WTC11 (cell line): ENCODE measurements around the gene SHMT1. TPM values are rescaled to one million over a fixed set of nuclear protein-coding genes. Genes with fewer than 3 reads are reported as not detected.

ENCODE experiments used
- ATAC-seq: fragments of 200-7000 bp; cut with Tn5 transposase; 2 replicates; pipeline ENCODE4 v1.10.0; 2021; ENCODE audit warnings: mild to moderate bottlenecking, moderate library complexity
- CTCF ChIA-PET: fragments of 300-600 bp; sonication (Branson Sonifier 250); formaldehyde crosslinking; loops from one replicate; lab custom pipeline; 2021; ENCODE audit warnings: antibody characterized with exemption; lab: Charles Lee
- POLR2A ChIA-PET: fragments of 350-600 bp; sonication (Branson Sonifier 250); formaldehyde crosslinking; loops from one replicate; lab custom pipeline; 2021; ENCODE audit warnings: antibody characterized with exemption; lab: Charles Lee
- DNase-seq: peaks from one replicate; pipeline ENCODE4 v3.0.0; 2021; ENCODE audit warnings: low spot score
- H3K27ac Mint-ChIP-seq: 2 replicates; pipeline ENCODE4 v1.8.0; 2021; ENCODE audit warnings: mixed read lengths
- H3K27me3 Mint-ChIP-seq: 2 replicates; pipeline ENCODE4 v1.8.0; 2021; ENCODE audit warnings: low read depth, mild to moderate bottlenecking, moderate library complexity, mixed read lengths
- H3K36me3 Mint-ChIP-seq: 2 replicates; pipeline ENCODE4 v1.8.0; 2021; ENCODE audit warnings: mixed read lengths
- H3K4me1 Mint-ChIP-seq: 2 replicates; pipeline ENCODE4 v1.8.0; 2022; ENCODE audit warnings: mixed read lengths
- H3K4me3 Mint-ChIP-seq: 2 replicates; pipeline ENCODE4 v1.8.0; 2021; ENCODE audit warnings: mild to moderate bottlenecking, moderate library complexity, mixed read lengths
- H3K9me3 Mint-ChIP-seq: 2 replicates; pipeline ENCODE4 v1.8.0; 2021; ENCODE audit warnings: mixed read lengths
- AFF4 ChIP-seq: sonication (generic); formaldehyde crosslinking; IDR thresholded peaks from 2 replicates; pipeline ENCODE4 v1.8.1; 2023; ENCODE audit warnings: mild to moderate bottlenecking, missing genetic modification reagents, borderline replicate concordance
- ATF2 ChIP-seq: sonication (generic); formaldehyde crosslinking; IDR thresholded peaks from 2 replicates; pipeline ENCODE4 v1.8.1; 2022; ENCODE audit warnings: low read depth, missing genetic modification reagents, borderline replicate concordance
- E2F5 ChIP-seq: sonication (generic); formaldehyde crosslinking; IDR thresholded peaks from 2 replicates; pipeline ENCODE4 v1.8.1; 2022; ENCODE audit warnings: mild to moderate bottlenecking, moderate library complexity, missing genetic modification reagents
- ETV6 ChIP-seq: sonication (generic); formaldehyde crosslinking; IDR thresholded peaks from 2 replicates; pipeline ENCODE4 v1.8.1; 2022; ENCODE audit warnings: mild to moderate bottlenecking, missing genetic modification reagents
- NR1H2 ChIP-seq: sonication (generic); formaldehyde crosslinking; IDR thresholded peaks from 2 replicates; pipeline ENCODE4 v1.9.0; 2021; ENCODE audit warnings: mild to moderate bottlenecking, moderate library complexity, missing genetic modification reagents
- NR3C1 ChIP-seq: sonication (generic); formaldehyde crosslinking; conservative IDR thresholded peaks from 2 replicates; pipeline ENCODE4 v1.8.1; 2023; ENCODE audit warnings: low read depth, mild to moderate bottlenecking, missing genetic modification reagents
- TEAD1 ChIP-seq: sonication (generic); formaldehyde crosslinking; IDR thresholded peaks from 2 replicates; pipeline ENCODE4 v1.8.0; 2022; ENCODE audit warnings: mild to moderate bottlenecking, missing genetic modification reagents
- ZNF219 ChIP-seq: sonication (generic); formaldehyde crosslinking; IDR thresholded peaks from 2 replicates; pipeline ENCODE4 v1.8.0; 2023; ENCODE audit warnings: missing genetic modification reagents, mild to moderate bottlenecking, borderline replicate concordance
- ZNF263 ChIP-seq: sonication (generic); formaldehyde crosslinking; IDR thresholded peaks from 2 replicates; pipeline ENCODE4 v1.8.1; 2022; ENCODE audit warnings: low read depth, mild to moderate bottlenecking, moderate library complexity, missing genetic modification reagents
- ZNF317 ChIP-seq: sonication (generic); formaldehyde crosslinking; IDR thresholded peaks from 2 replicates; pipeline ENCODE4 v1.8.1; 2023; ENCODE audit warnings: low read depth, mild to moderate bottlenecking, moderate library complexity, missing genetic modification reagents, borderline replicate concordance
- total RNA-seq: library from RNA; stranded (reverse); gene quantifications from 3 replicates; pipeline ENCODE4 v1.2.3, GENCODE V29; 2021
- TF ChIP-seq, protein P1 (sequence below): fragments of 250-450 bp; sonication (Bioruptor Pico); conservative IDR thresholded peaks from 2 replicates; pipeline ENCODE4 v1.9.0; 2021; ENCODE audit warnings: mild to moderate bottlenecking
- TF ChIP-seq, protein P2 (sequence below): sonication (generic); formaldehyde crosslinking; IDR thresholded peaks from 2 replicates; pipeline ENCODE4 v1.8.0; 2023; ENCODE audit warnings: missing genetic modification reagents, mild to moderate bottlenecking, borderline replicate concordance
- TF ChIP-seq, protein P3 (sequence below): fragments of 200-600 bp; IDR thresholded peaks from 2 replicates; pipeline ENCODE4 v1.8.0; 2022; ENCODE audit warnings: antibody characterized with exemption

Gene SHMT1
- total RNA-seq, 1 experiment from 2014 or later = 49.2 TPM

DNA sequence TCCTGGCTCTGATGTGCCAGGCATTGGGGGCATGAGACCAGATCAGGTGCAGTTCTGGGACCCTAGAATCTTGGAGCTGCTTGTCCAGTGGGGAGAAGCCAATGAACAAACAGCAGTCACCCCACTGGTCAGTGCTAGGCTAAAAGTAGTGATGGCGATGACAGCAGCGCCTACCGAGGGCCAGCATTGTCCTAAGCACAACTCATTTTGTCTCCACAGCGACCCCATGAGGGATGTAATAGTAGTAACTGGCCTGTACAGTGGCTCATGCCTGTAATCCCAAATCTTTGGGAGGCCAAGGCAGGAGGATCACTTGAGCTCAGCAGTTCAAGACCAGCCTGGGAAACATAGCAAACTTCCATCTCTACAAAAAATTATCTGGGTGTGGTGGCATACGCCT is 42.0 kb downstream of the SHMT1 start:
- peak; percentile 38 for DNase-seq
- CTCF ChIA-PET = interaction anchor here (0.7 to 1.2 kb wide), 3 partner anchors 9 to 71 kb away, joined by 3 read pairs; no protein-coding TSS in a partner anchor

DNA sequence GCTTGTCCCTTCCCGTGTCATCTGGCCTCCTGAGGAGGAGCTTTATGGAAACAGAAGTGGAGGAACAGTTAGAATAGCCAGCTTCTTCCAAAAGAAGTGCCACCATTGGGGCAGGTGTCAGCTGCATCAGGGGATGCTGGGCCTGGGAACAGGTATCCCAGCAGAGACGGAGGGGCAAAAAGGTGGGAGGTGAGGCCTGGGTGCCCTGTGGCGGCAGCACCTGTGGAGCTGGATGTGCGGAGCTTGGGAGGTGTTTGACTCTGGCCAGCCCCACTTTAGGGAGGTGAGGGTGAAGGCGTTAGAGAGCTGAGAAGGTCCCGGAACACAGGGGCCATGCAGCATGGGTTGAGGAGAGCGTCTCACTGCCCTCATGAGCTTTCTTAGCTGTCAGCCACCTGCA is 43.0 kb downstream of the SHMT1 start:
- CTCF ChIA-PET = interaction anchor here (0.6 to 1.7 kb wide), 5 partner anchors 28 to 103 kb away, joined by 3 to 6 read pairs (median 4); no protein-coding TSS in a partner anchor
- Mint-ChIP-seq H3K4me3 (no peak overlapping the region), H3K4me1 (peaks cover 27% of the 10 kb centered on the region), H3K27me3 (no peaks in the 10 kb centered on the region; the same call in 1 of the 2 replicates), H3K9me3 (no peaks in the 10 kb centered on the region), H3K36me3 (peaks cover 31% of the 10 kb centered on the region), H3K27ac (no peak overlapping the region; the same call in 1 of the 2 replicates)
- no peak for DNase-seq
- no peak for ATAC-seq
- POLR2A ChIA-PET = interaction anchor here (0.5 kb wide), 1 partner anchor 12 kb away, joined by 5 read pairs; no protein-coding TSS in a partner anchor
- TF ChIP-seq ZNF263 (CRISPR knock-in tag) (no peak), ETV6 (CRISPR knock-in tag) (no peak), ATF2 (no peak), NR3C1 (CRISPR knock-in tag) (no peak), ZNF219 (CRISPR knock-in tag) (no peak), NR1H2 (CRISPR knock-in tag) (no peak), E2F5 (CRISPR knock-in tag) (no peak), TEAD1 (CRISPR knock-in tag) (no peak)
- TF ChIP-seq, protein P1, sequence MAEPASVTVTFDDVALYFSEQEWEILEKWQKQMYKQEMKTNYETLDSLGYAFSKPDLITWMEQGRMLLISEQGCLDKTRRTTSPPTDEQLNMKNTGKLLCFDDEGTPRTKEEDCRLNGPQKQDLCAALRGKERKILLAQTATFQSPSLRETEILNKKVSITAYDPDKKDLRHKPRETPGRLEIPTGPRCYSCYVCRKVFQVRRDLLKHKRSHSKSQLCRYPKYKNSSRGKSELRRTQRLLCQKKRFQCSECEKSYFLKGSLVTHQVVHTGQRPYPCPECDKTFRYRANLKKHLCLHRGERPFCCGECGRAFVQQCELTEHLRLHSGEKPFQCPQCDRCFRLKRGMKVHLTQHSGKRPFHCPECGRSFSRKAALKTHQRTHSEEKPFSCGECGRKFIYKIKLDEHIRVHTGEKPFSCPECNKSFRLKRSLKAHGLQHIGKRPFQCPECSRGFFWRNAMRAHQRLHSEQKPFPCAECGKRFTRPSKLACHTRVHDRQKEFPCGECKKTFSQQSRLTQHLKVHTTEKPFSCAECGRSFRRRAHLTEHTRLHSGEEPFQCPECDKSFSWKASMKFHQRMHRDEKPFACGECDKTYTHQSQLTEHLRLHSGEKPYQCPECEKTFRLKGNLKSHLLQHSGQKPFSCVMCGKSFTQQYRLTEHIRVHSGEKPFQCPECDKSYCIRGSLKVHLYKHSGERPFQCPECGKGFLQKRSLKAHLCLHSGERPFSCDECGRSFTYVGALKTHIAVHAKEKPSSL (CRISPR knock-in tag) = no peak
- TF ChIP-seq, protein P2, sequence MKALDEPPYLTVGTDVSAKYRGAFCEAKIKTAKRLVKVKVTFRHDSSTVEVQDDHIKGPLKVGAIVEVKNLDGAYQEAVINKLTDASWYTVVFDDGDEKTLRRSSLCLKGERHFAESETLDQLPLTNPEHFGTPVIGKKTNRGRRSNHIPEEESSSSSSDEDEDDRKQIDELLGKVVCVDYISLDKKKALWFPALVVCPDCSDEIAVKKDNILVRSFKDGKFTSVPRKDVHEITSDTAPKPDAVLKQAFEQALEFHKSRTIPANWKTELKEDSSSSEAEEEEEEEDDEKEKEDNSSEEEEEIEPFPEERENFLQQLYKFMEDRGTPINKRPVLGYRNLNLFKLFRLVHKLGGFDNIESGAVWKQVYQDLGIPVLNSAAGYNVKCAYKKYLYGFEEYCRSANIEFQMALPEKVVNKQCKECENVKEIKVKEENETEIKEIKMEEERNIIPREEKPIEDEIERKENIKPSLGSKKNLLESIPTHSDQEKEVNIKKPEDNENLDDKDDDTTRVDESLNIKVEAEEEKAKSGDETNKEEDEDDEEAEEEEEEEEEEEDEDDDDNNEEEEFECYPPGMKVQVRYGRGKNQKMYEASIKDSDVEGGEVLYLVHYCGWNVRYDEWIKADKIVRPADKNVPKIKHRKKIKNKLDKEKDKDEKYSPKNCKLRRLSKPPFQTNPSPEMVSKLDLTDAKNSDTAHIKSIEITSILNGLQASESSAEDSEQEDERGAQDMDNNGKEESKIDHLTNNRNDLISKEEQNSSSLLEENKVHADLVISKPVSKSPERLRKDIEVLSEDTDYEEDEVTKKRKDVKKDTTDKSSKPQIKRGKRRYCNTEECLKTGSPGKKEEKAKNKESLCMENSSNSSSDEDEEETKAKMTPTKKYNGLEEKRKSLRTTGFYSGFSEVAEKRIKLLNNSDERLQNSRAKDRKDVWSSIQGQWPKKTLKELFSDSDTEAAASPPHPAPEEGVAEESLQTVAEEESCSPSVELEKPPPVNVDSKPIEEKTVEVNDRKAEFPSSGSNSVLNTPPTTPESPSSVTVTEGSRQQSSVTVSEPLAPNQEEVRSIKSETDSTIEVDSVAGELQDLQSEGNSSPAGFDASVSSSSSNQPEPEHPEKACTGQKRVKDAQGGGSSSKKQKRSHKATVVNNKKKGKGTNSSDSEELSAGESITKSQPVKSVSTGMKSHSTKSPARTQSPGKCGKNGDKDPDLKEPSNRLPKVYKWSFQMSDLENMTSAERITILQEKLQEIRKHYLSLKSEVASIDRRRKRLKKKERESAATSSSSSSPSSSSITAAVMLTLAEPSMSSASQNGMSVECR = no peak

More for the DNA sequence above, 42.0 kb downstream of the SHMT1 start:
- Mint-ChIP-seq H3K4me3 (no peak overlapping the region), H3K36me3 (peaks cover 32% of the 10 kb centered on the region), H3K4me1 (peaks cover 22% of the 10 kb centered on the region), H3K27me3 (no peaks in the 10 kb centered on the region; the same call in 1 of the 2 replicates), H3K9me3 (no peaks in the 10 kb centered on the region)
- TF ChIP-seq ZNF317 (no peak), AFF4 (no peak)
- TF ChIP-seq, protein P3, sequence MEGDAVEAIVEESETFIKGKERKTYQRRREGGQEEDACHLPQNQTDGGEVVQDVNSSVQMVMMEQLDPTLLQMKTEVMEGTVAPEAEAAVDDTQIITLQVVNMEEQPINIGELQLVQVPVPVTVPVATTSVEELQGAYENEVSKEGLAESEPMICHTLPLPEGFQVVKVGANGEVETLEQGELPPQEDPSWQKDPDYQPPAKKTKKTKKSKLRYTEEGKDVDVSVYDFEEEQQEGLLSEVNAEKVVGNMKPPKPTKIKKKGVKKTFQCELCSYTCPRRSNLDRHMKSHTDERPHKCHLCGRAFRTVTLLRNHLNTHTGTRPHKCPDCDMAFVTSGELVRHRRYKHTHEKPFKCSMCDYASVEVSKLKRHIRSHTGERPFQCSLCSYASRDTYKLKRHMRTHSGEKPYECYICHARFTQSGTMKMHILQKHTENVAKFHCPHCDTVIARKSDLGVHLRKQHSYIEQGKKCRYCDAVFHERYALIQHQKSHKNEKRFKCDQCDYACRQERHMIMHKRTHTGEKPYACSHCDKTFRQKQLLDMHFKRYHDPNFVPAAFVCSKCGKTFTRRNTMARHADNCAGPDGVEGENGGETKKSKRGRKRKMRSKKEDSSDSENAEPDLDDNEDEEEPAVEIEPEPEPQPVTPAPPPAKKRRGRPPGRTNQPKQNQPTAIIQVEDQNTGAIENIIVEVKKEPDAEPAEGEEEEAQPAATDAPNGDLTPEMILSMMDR = 0 out of 2 replicates have a peak, but pooled peaks have one; percentile 23
- TF ChIP-seq, all 79 proteins: peak for 1
- H3K27ac Mint-ChIP-seq = no peak overlapping the region; the same call in 1 of the 2 replicates
- POLR2A ChIA-PET = no interaction called here
- peak; percentile 69 for ATAC-seq
